Measurements from ENCODE around the gene ACYP1.

Gene ACYP1

GRCh38 chr14:75077794-75078193, 14.0 kb upstream of the ACYP1 start:
- no peaks in the 10 kb centered on the region for H3K4me1 ChIP-seq (ENCODE audit: insufficient read depth, low read length, poor library complexity, severe bottlenecking)
- no peaks in the 10 kb centered on the region for H3F3A ChIP-seq (ENCODE audit: low read depth)
- no peak overlapping the region for H2AFZ ChIP-seq (ENCODE audit: low read length)
- H4K20me1 ChIP-seq (ENCODE audit: insufficient read depth, low read length, poor library complexity, severe bottlenecking): no peaks in the 10 kb centered on the region
- H3K4me2 ChIP-seq (ENCODE audit: low read depth, low read length, poor library complexity, severe bottlenecking): no peak overlapping the region
- 0 out of 2 replicates have a peak, but pooled peaks cover under 1% of the 10 kb centered on the region for H3K36me3 ChIP-seq (ENCODE audit: insufficient read depth, low read length)
- H3K9ac ChIP-seq (ENCODE audit: low read depth, low read length, poor library complexity, severe bottlenecking): no peak overlapping the region
- no peak for TF ChIP-seq CTCF (conservative IDR thresholded peaks at IDR 0.05; ENCODE audit: low read length)
- TF ChIP-seq EZH2phosphoT487 (IDR thresholded peaks at IDR 0.05; ENCODE audit: borderline replicate concordance): no peak
- H3K4me3 ChIP-seq (ENCODE audit: low read length, poor library complexity, severe bottlenecking): no peak overlapping the region
- no peaks in the 10 kb centered on the region for H3K79me2 ChIP-seq (ENCODE audit: insufficient read depth, low read length)
- H3K9me3 ChIP-seq (ENCODE audit: insufficient read depth, low read depth, low read length): no peaks in the 10 kb centered on the region
- no peaks in the 10 kb centered on the region for H3K9me2 ChIP-seq (replicated peaks; ENCODE audit: low read depth, low read length)
- no peaks in the 10 kb centered on the region for H3K27me3 ChIP-seq (ENCODE audit: insufficient read depth, low read length, poor library complexity, severe bottlenecking)

- Histone ChIP-seq H3F3A (ENCODE audit: low read depth) (no peaks in the 10 kb centered on the region), H3K4me3 (ENCODE audit: low read length, poor library complexity, severe bottlenecking) (no peak overlapping the region), H4K20me1 (ENCODE audit: insufficient read depth, low read length, poor library complexity, severe bottlenecking) (no peaks in the 10 kb centered on the region), H3K4me1 (ENCODE audit: insufficient read depth, low read length, poor library complexity, severe bottlenecking) (no peaks in the 10 kb centered on the region), H3K79me2 (ENCODE audit: insufficient read depth, low read length) (no peaks in the 10 kb centered on the region), H3K9me3 (ENCODE audit: insufficient read depth, low read depth, low read length) (no peaks in the 10 kb centered on the region), H3K36me3 (ENCODE audit: insufficient read depth, low read length) (no peaks in the 10 kb centered on the region), H3K9me2 (replicated peaks; ENCODE audit: low read depth, low read length) (no peaks in the 10 kb centered on the region), H3K27me3 (ENCODE audit: insufficient read depth, low read length, poor library complexity, severe bottlenecking) (no peaks in the 10 kb centered on the region), H2AFZ (ENCODE audit: low read length) (no peak overlapping the region), H3K9ac (ENCODE audit: low read depth, low read length, poor library complexity, severe bottlenecking) (no peak overlapping the region), H3K4me2 (ENCODE audit: low read depth, low read length, poor library complexity, severe bottlenecking) (no peak overlapping the region)
- TF ChIP-seq EZH2phosphoT487 (IDR thresholded peaks at IDR 0.05; ENCODE audit: borderline replicate concordance) (no peak), CTCF (conservative IDR thresholded peaks at IDR 0.05; ENCODE audit: low read length) (no peak)
Observed at GRCh38 chr14:75070383-75070782, 6.6 kb upstream of the ACYP1 start.

GRCh38 chr14:75069811-75070145, 6.0 kb upstream of the ACYP1 start:
- Histone ChIP-seq H3K36me3 (ENCODE audit: insufficient read depth, low read length) (no peaks in the 10 kb centered on the region), H3K9ac (ENCODE audit: low read depth, low read length, poor library complexity, severe bottlenecking) (no peak overlapping the region), H2AFZ (ENCODE audit: low read length) (no peak overlapping the region), H3K9me2 (replicated peaks; ENCODE audit: low read depth, low read length) (no peaks in the 10 kb centered on the region), H3K27me3 (ENCODE audit: insufficient read depth, low read length, poor library complexity, severe bottlenecking) (no peaks in the 10 kb centered on the region), H3K4me1 (ENCODE audit: insufficient read depth, low read length, poor library complexity, severe bottlenecking) (no peaks in the 10 kb centered on the region), H3K79me2 (ENCODE audit: insufficient read depth, low read length) (no peaks in the 10 kb centered on the region), H3K4me3 (ENCODE audit: low read length, poor library complexity, severe bottlenecking) (no peak overlapping the region), H3F3A (ENCODE audit: low read depth) (no peaks in the 10 kb centered on the region), H3K4me2 (ENCODE audit: low read depth, low read length, poor library complexity, severe bottlenecking) (no peak overlapping the region), H3K9me3 (ENCODE audit: insufficient read depth, low read depth, low read length) (no peaks in the 10 kb centered on the region), H4K20me1 (ENCODE audit: insufficient read depth, low read length, poor library complexity, severe bottlenecking) (no peaks in the 10 kb centered on the region)
- no peak for TF ChIP-seq EZH2phosphoT487 (IDR thresholded peaks at IDR 0.05; ENCODE audit: borderline replicate concordance)
- TF ChIP-seq CTCF (conservative IDR thresholded peaks at IDR 0.05; ENCODE audit: low read length): no peak

Measured in Loucy (cell line).